Neural cell (in vitro differentiated cells): Measurements from ENCODE around the gene RFC2. TPM values are rescaled to one million over a fixed set of nuclear protein-coding genes. Genes with fewer than 3 reads are reported as not detected.

Experiments used
- H2AFZ ChIP-seq: fragments of 200-600, 300-800 bp; sonication (generic), shearing (Covaris generic); 2 replicates; pipeline ENCODE4 v1.6.0; 2014; ENCODE audit warnings: low read depth, mild to moderate bottlenecking, antibody characterized with exemption, low read length, moderate library complexity
- H3F3A ChIP-seq: fragments of 200-600 bp; shearing (Covaris generic); 2 replicates; pipeline ENCODE4 v1.6.1; 2016; ENCODE audit warnings: mild to moderate bottlenecking, moderate library complexity, mixed read lengths, antibody characterized with exemption, low read length; ENCODE audit not compliant: insufficient read depth, poor library complexity, severe bottlenecking
- H3K27ac ChIP-seq: fragments of 200-600, 300-800 bp; sonication (generic), shearing (Covaris generic); 2 replicates; pipeline ENCODE4 v1.5.1; 2014; ENCODE audit warnings: mild to moderate bottlenecking, low read length, moderate library complexity
- H3K27me3 ChIP-seq: fragments of 300-800, 200-600 bp; sonication (generic), shearing (Covaris generic); 2 replicates; pipeline ENCODE4 v1.6.0; 2014; ENCODE audit warnings: mild to moderate bottlenecking, low read depth, low read length, moderate library complexity; ENCODE audit not compliant: insufficient read depth
- H3K36me3 ChIP-seq: fragments of 300-800, 200-600 bp; sonication (generic), shearing (Covaris generic); 2 replicates; pipeline ENCODE4 v1.5.1; 2014; ENCODE audit warnings: mild to moderate bottlenecking, antibody characterized with exemption, low read length, moderate library complexity; ENCODE audit not compliant: insufficient read depth
- H3K4me2 ChIP-seq: fragments of 300-800, 200-600 bp; sonication (generic), shearing (Covaris generic); 2 replicates; pipeline ENCODE4 v1.6.0; 2014; ENCODE audit warnings: mild to moderate bottlenecking, low read length
- H3K4me3 ChIP-seq: fragments of 300-800, 200-600 bp; sonication (generic), shearing (Covaris generic); 2 replicates; pipeline ENCODE4 v1.5.1; 2014; ENCODE audit warnings: mild to moderate bottlenecking, low read length, moderate library complexity
- H3K79me2 ChIP-seq: fragments of 200-600 bp; shearing (Covaris generic); replicated peaks from 2 replicates; pipeline ENCODE4 v1.6.0; 2014; ENCODE audit warnings: mild to moderate bottlenecking, low read length, moderate library complexity; ENCODE audit not compliant: insufficient read depth
- H3K9ac ChIP-seq: fragments of 300-800, 200-600 bp; sonication (generic), shearing (Covaris generic); 2 replicates; pipeline ENCODE4 v1.6.1; 2016; ENCODE audit warnings: mild to moderate bottlenecking, low read length, mixed read lengths
- H3K9me2 ChIP-seq: fragments of 200-600 bp; shearing (Covaris generic); 2 replicates; pipeline ENCODE4 v1.6.1; 2016; ENCODE audit warnings: mild to moderate bottlenecking, low read length, mixed read lengths; ENCODE audit not compliant: insufficient read depth
- H3K9me3 ChIP-seq: fragments of 200-600, 300-800 bp; sonication (generic), shearing (Covaris generic); 2 replicates; pipeline ENCODE4 v1.6.1; 2016; ENCODE audit warnings: mild to moderate bottlenecking, mixed run types, low read length, moderate library complexity, mixed read lengths
- H4K20me1 ChIP-seq: fragments of 200-600 bp; shearing (Covaris generic); 2 replicates; pipeline ENCODE4 v1.6.1; 2016; ENCODE audit warnings: mild to moderate bottlenecking, mixed run types; ENCODE audit not compliant: insufficient read depth
- CTCF ChIP-seq: fragments of 450-650 bp; IDR thresholded peaks from 2 replicates; pipeline ENCODE4 v1.5.1; 2014; ENCODE audit warnings: antibody characterized with exemption, mild to moderate bottlenecking, moderate library complexity; ENCODE audit not compliant: poor library complexity, severe bottlenecking
- EP300 ChIP-seq: fragments of 450-650 bp; conservative IDR thresholded peaks from 2 replicates; pipeline ENCODE4 v1.6.1; 2014; ENCODE audit warnings: antibody characterized with exemption, mild to moderate bottlenecking, moderate library complexity; ENCODE audit not compliant: poor library complexity, severe bottlenecking
- EZH2 ChIP-seq: fragments of 200-600, 300-800 bp; shearing (Covaris generic), sonication (generic); IDR thresholded peaks from 2 replicates; pipeline ENCODE4 v1.6.1; 2014; ENCODE audit warnings: antibody characterized with exemption, low read length, borderline replicate concordance, mild to moderate bottlenecking; ENCODE audit not compliant: insufficient read depth, poor library complexity, severe bottlenecking
- MXI1 ChIP-seq: fragments of 450-650 bp; conservative IDR thresholded peaks from 2 replicates; pipeline ENCODE4 v1.6.1; 2014; ENCODE audit warnings: antibody characterized with exemption, mild to moderate bottlenecking; ENCODE audit not compliant: poor library complexity, severe bottlenecking
- POLR2AphosphoS5 ChIP-seq: IDR thresholded peaks from 2 replicates; pipeline ENCODE4 v1.6.1; 2012
- RAD21 ChIP-seq: fragments of 450-650 bp; conservative IDR thresholded peaks from 2 replicates; pipeline ENCODE4 v1.6.1; 2014; ENCODE audit warnings: antibody characterized with exemption, mild to moderate bottlenecking, moderate library complexity
- REST ChIP-seq: IDR thresholded peaks from 2 replicates; pipeline ENCODE4 v1.6.1; 2012; ENCODE audit warnings: borderline replicate concordance
- SMC3 ChIP-seq: fragments of 450-650 bp; conservative IDR thresholded peaks from 2 replicates; pipeline ENCODE4 v1.6.1; 2014; ENCODE audit warnings: antibody characterized with exemption, mild to moderate bottlenecking, moderate library complexity; ENCODE audit not compliant: poor library complexity
- TAF1 ChIP-seq: IDR thresholded peaks from 2 replicates; pipeline ENCODE4 v1.6.1; 2012; ENCODE audit warnings: low read depth
- polyA plus RNA-seq: library from polyadenylated mRNA; depleted of rRNA; stranded (reverse); fragments of >200 nt; gene quantifications from 2 replicates; pipeline ENCODE4 v1.2.3, GENCODE V29; 2014

RFC2 gene
- polyA plus RNA-seq, 1 donor from 2014 or later: 20.9 TPM

DNA sequence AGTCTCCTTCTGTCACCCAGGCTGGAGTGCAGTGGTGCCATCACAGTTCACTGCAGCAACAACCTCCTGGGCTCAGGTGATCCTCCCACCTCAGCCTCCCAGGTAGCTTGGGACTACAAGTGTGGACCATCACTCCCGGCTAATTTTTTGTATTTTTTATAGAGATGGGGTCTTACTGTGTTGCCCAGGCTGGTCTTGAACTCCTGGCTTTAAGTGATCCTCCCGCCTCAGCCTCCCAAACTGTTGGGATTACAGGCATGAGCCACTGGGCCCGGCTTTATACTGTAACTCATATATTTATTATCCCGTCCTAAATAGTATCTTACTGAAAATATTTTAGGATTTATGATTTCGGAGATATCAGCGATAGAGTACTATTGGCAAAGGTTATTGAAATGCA is 69.2 kb downstream of the RFC2 start:
- H3K27me3 ChIP-seq: no peaks in the 10 kb centered on the region
- no peak for TF ChIP-seq MXI1
- no peak for TF ChIP-seq EP300
- TF ChIP-seq SMC3: no peak
- no peak for TF ChIP-seq REST
- TF ChIP-seq RAD21: no peak
- TF ChIP-seq POLR2AphosphoS5: no peak
- no peak for TF ChIP-seq TAF1
- peaks cover 9% of the 10 kb centered on the region for H3K36me3 ChIP-seq
- peaks cover 24% of the 10 kb centered on the region for H4K20me1 ChIP-seq
- H3K9me2 ChIP-seq: no peaks in the 10 kb centered on the region
- H3K4me3 ChIP-seq: no peak overlapping the region
- H3K9ac ChIP-seq: no peak overlapping the region
- H3K4me2 ChIP-seq: no peak overlapping the region
- peaks cover 84% of the 10 kb centered on the region for H3K79me2 ChIP-seq
- H3K27ac ChIP-seq: no peak overlapping the region
- H3F3A ChIP-seq: no peaks in the 10 kb centered on the region
- H2AFZ ChIP-seq: no peak overlapping the region
- H3K9me3 ChIP-seq: no peaks in the 10 kb centered on the region

- TF ChIP-seq TAF1 (no peak), SMC3 (no peak), EP300 (no peak), POLR2AphosphoS5 (no peak), MXI1 (no peak), CTCF (no peak), RAD21 (no peak), EZH2 (no peak), REST (no peak)
- Histone ChIP-seq H4K20me1 (peaks cover 24% of the 10 kb centered on the region), H3K79me2 (peaks cover 96% of the 10 kb centered on the region), H3F3A (no peaks in the 10 kb centered on the region), H3K27me3 (no peaks in the 10 kb centered on the region), H3K36me3 (peaks cover 10% of the 10 kb centered on the region), H3K4me2 (no peak overlapping the region), H2AFZ (no peak overlapping the region), H3K4me3 (no peak overlapping the region), H3K9me3 (no peaks in the 10 kb centered on the region), H3K27ac (no peak overlapping the region), H3K9me2 (no peaks in the 10 kb centered on the region), H3K9ac (no peak overlapping the region)
These were observed 70.3 kb downstream of the RFC2 start for GRCh38 chr7:74183653-74184450.
